Pons (tissue), 1 donor: ENCODE results near the gene TTLL3.

Experiments used
- DNase-seq: peaks from one replicate; pipeline ENCODE4 v3.0.0-alpha.2; 2016; ENCODE audit warnings: low spot score

The TTLL3 gene

DNA sequence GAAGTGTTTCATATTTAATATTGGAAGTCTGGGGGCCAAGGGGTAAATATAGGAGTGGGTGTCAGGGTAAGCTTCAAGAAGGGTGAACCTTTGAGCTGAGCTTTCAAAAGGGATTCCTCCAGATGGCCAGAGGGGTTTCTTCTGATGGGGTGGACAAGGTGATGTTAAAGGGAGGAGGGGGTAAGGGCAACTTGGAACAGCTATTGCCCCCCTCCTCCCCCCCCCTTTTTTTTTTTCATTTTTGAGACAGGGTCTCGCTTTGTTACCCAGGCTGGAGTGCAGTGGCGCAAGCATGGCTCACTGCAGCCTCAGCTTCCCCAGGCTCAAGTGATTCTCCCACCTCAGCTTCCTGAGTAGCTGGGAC lies 2.1 kb upstream of the TTLL3 start:
- DNase-seq = no peak

- DNase-seq = no peak
These were observed 1.6 kb upstream of the TTLL3 start for GRCh38 chr3:9808345-9809037.

DNA sequence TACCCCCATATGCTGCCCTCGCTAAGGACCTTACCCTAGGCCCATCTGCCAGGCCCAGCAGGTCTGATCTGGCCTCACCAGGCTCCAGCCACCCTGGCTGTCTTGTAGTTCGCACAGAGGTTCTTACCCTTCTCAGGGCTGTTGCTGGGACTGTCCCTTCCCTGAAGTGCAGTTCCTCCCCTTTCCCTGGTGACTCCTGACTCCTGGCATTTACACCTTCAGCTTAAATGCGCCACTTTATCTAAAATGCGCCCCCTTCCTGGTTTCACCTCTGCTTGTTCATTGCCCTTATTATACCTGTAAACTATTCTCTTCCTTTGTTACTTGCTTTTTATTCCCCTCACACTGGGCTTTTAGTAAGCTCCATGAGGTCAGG lies 835 bp upstream of the TTLL3 start:
- DNase-seq = no peak

DNA sequence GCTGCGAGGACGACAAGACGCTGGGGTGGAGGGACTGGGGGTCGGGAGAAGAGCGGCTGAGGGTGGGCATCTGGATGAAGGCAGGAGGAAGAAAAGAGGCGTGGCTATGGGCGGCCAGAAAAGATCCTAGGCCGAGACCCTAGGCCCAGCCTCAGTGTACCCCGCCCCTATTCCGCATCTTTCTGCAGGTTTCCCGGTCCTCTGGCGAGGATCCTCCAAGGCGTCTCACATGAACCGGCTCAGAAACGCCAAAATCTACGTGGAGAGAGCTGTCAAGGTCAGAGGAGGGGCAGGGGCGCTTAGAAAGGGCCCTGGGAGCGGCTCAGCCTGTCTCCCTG lies 340 bp downstream of the TTLL3 start:
- no peak for DNase-seq

DNA sequence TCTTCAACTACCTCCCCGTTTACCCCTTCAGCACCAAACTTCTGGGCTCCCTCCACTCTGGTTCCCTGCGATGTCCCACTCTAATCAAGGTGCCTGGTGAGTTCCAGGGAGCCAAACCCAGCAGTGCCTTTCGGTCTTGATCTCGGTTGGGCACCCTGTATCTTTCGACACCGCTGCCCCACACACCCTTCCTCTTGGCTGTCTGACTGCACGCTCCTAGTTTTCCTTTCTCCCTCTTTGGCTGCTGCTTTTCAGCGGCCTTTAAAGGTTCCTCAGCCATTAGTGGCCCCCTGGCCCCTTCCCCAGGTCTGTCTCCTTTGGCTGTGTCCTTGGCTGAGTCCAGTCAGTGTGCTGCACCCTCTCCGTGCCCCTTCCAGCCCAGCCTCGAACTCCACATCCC lies 784 bp downstream of the TTLL3 start:
- no peak for DNase-seq

DNA sequence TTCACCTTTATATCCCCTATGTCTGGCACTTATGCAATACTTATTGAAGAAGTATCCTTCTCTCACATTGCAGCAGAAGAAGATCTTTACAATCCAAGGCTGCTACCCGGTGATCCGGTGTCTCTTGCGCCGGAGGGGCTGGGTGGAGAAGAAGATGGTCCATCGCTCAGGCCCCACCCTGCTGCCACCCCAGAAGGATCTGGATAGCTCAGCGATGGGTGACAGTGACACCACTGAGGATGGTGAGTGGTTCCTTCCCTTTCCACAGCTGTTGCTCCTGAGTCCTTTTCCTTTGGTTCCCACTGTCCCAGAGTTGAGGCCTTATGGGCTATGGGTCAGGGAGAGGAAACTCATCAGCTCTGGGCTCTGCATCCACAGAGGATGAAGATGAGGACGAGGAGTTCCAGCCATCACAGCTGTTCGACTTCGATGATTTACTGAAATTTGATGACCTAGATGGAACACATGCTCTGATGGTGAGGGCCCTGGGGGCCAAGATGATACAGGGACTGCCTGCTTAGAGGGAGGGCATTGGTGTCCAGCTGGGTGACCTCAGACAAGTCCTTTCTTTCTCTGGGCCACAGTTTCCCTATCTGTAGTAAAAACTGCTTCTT lies 2.9 kb downstream of the TTLL3 start:
- no peak for DNase-seq

DNA sequence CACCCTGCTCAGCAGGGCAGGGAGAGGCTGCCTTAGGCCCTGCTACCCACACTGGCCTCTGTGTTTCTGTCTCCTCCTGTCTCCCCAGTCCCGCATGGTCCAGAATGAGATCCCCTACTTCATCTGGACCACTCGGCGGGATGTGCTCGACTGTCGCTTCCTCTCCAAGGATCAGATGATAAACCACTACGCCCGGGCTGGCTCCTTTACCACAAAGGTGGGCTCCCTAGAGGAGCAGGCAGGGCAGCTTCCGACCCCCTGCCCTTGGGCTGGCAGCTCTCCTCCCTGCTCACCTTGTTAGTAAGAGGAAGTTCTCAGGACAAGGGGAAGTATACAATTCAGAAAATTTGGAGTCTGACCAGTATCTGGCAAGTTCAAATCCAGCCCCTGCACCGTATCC lies 5.9 kb downstream of the TTLL3 start:
- no peak for DNase-seq

GRCh38 chr3:9817436-9817835 lies 7.4 kb downstream of the TTLL3 start:
- DNase-seq = no peak

DNA sequence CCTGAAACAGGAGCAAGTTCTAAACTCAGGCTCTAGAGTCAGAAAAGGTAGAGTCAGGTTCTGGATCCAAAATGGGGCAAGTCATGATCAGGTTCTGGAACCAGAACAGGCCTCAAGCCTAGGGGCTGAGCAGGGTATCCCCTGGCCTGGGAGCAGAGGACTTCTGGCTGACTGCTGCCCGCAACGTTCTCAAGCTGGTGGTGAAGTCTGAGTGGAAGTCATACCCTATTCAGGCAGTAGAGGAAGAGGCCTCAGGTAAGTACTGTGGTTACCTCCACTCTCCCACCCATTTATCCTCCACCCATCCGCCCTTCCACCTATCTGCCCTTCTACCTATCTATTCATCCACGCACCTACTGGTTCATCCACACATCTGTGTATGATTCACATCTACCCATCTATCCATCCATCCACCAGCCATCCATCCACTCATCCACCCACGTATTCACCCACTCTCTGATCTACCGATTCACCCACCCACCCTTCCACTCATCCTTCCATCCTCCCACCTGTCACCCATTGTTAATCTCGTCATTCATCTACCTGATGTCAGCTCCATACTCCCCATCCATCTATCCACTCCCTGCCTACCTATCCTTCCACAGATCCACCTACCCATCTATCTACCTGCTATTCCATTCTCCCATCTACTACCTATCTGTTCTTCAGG lies 8.7 kb downstream of the TTLL3 start:
- no peak for DNase-seq

DNA sequence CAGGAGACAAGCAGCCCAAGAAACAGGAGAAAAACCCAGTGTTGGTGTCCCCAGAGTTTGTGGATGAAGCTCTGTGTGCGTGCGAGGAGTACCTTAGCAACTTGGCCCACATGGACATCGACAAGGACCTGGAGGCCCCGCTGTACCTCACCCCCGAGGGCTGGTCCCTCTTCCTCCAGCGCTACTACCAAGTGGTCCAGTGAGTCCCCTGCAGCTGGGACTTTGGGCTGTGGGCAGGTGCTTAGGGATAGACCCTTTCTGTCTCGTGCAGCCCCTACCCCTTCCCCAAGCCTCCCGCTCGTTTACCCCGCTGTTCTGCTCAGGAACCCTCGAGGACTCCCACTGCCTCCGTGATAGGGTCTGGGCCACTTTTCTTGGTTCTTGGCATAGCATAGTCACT lies 10.5 kb downstream of the TTLL3 start:
- no peak for DNase-seq

DNA sequence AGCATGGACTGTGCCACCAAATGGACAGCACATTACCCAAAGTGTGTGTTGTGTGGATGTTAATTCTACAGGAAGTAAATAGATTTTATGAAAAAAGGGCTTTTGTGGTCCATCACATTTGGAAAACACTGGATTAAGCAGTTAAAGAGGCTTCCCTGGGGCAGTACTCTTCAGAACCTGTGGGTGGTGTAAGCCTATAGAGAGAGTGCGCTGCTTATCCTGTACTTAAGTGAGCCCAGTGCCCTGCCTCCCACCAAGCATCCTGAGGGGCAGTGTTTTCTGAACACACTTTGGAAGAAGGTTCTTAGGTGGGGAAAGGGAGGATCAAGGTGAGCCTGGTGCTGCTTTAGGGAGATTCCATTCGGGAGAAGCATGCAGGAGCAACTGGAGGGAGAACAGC lies 10.9 kb downstream of the TTLL3 start:
- no peak for DNase-seq

DNA sequence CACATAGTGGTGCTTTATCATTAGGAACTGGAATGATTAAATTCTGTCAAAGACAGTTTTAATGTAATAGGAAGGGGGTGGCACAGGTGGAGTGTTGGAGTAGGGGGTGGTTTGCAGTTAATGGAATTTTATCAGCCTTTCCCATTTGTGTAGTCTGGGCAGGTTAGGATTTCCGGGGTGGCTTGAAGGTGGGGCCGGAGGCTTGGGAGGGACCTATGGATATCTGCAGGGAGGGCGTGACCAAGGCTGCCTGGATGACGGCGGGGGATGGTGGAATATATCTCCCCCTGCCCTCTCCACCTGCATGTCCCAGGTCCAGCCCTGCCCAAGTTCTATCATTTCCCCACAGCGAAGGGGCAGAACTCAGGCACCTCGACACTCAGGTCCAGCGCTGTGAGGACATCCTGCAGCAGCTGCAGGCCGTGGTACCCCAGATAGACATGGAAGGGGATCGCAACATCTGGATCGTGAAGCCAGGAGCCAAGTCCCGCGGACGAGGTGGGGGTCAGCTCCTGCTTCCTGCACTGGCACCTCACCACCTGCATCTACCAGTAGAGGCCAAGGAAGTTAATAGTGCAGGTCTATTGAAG lies 15.5 kb downstream of the TTLL3 start:
- DNase-seq = no peak

GRCh38 chr3:9826815-9827573 lies 16.9 kb downstream of the TTLL3 start:
- DNase-seq = no peak

- DNase-seq = no peak
These were observed 19.0 kb downstream of the TTLL3 start for GRCh38 chr3:9828801-9829755.

DNA sequence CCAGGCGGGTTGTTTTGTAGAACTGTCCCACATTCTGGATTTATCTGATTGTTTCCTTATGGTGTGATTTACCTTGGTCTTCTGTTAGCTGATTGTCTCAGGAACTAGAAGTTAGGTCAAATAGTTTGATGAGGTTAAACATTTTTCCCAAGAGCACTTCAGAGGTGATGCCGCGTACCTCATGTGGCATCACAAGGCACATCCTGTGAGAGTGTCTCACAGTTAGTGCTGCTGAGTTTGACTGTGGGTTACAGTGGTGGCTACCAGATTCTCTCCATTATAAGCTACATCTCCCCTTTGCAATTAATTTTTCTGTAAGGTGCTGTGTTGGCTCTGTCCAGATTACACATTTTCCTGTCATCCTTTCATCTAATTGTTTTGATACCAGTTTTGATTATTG lies 21.2 kb downstream of the TTLL3 start:
- no peak for DNase-seq

- no peak for DNase-seq
These were observed 23.0 kb downstream of the TTLL3 start for GRCh38 chr3:9833078-9833477.

GRCh38 chr3:9834520-9835380 lies 24.7 kb downstream of the TTLL3 start:
- no peak for DNase-seq

DNA sequence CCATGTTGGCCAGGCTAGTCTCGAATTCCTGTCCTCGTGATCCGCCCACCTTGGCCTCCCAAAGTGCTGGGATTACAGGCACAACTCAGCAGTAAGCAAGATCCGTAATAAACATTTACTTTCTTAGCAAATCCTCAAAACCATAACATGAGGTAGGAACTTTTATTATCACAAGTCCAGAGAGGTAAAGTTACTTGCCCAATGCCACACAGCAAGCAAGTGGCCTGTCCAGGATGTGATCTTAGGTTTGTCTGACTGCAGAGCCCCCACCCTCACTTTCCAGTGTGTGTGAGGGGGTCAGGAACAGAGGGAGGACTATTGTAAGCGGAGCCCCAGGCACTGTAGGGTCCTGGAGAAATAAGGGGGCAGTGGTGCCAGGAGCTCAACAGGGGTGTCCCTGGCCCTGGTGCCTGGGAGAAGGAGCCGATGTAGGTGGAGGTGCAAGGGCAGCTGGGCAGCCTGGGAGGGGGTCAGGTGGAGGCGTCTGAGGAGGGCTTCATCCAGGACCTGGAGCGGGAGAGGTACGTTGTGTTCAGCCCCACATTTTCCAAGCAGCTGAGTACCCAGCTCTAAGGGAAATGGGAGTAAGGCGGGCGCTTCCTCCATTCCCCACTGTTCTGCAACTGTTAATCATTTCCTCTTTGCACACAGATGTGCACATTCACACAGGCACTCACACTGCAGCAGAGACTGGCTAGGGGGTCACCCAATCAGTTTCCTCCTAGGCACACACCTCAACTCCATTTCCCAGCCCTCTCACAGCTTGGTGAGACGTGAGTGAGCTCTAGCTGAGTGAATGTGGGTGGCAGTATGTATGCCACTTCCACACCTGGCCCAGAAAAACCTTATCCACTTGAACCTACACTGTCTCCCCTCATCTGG lies 27.9 kb downstream of the TTLL3 start:
- no peak for DNase-seq

GRCh38 chr3:9838856-9839255 lies 28.8 kb downstream of the TTLL3 start:
- DNase-seq = no peak

- no peak for DNase-seq
These were observed 31.0 kb downstream of the TTLL3 start for GRCh38 chr3:9841015-9841414.
